Central memory CD8-positive, alpha-beta T cell (primary cell): ENCODE results near the gene LRRC8B.
"Not testable (repeated sequence)": the region's sequence is repeated elsewhere in the genome, so short reads cannot be mapped to it uniquely, and the experiment has no call there.

Experiments
- ATAC-seq: fragments of 150-1000 bp; cut with Tn5 transposase; replicated peaks from 2 replicates; pipeline ENCODE4 v1.10.0; 2022; ENCODE audit warnings: mild to moderate bottlenecking, moderate FRiP score, moderate number of reproducible peaks; ENCODE audit not compliant: poor library complexity, severe bottlenecking; ENCODE audit errors: extremely low read depth
- DNase-seq, 2 donors: peaks; one replicate each; pipeline ENCODE4 v3.0.0; 2021; ENCODE audit warnings: low spot score in 2 of 2
- H3K27ac Mint-ChIP-seq: one replicate; pipeline ENCODE4 v1.8.0; 2022; ENCODE audit warnings: low read depth, mild to moderate bottlenecking, moderate library complexity, mixed read lengths
- H3K27me3 Mint-ChIP-seq: one replicate; pipeline ENCODE4 v1.8.0; 2022; ENCODE audit warnings: mixed read lengths
- H3K36me3 Mint-ChIP-seq: one replicate; pipeline ENCODE4 v1.8.0; 2022; ENCODE audit warnings: mild to moderate bottlenecking, moderate library complexity, mixed read lengths; ENCODE audit not compliant: insufficient read depth
- H3K4me1 Mint-ChIP-seq: one replicate; pipeline ENCODE4 v1.8.0; 2022; ENCODE audit warnings: mixed read lengths
- H3K4me3 Mint-ChIP-seq: one replicate; pipeline ENCODE4 v1.8.0; 2022; ENCODE audit warnings: mild to moderate bottlenecking, moderate library complexity, mixed read lengths
- H3K9me3 Mint-ChIP-seq: one replicate; pipeline ENCODE4 v1.8.0; 2022; ENCODE audit warnings: mixed read lengths

Gene LRRC8B

DNA sequence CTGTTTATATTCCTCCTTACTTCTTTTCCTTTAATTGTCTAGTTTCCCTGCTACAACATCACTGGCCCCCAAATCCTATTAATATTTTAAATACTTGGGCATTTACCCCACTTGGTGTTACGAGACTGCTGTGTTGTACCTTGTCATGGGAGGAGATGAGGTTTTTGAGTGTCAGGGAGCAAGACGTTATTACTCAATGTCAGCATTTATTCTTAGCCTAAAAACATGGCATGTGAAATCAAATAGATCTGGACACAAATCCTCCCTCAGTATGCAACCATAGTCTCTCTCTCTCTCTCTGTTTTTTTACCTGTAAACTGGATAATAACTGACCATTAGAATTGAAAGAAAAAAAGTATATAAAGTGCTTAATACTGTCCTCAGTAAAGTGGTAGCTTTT lies 4.6 kb downstream of the LRRC8B start:
- Mint-ChIP-seq H3K36me3 (peaks cover 15% of the 10 kb centered on the region), H3K27me3 (no peaks in the 10 kb centered on the region), H3K27ac (no peak overlapping the region)

DNA sequence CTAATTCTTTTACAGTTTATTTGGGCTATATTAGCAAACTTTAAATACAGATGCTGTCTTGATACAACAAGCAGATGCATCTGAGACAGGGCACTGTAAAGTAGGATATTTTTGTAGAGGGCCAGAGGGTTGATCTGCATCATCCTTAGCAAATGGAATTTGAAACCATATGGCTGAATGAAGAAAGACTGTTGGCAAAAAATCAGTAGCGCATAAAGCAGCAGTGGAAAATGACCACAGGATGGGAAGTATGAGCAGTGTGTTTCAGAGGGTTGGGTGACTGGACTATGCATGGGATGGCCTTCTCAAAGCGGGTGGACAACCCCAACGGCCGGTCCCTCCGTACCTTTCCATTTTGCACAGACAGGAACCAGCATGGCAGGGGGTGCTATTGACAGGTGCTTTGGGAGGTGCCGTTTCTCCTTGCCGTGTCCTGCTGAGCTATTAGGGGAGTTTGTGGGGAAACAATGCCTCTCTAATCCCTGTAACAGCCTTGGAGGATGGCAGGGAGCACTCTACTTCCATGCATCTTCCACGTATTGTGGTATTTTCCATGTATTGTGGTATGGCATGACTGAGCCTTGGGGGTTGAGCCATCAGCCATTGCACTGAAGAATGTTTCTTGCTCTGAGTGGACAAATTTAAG lies 5.9 kb downstream of the LRRC8B start:
- ATAC-seq (no peak), DNase-seq (no peak)
- H3K4me3 Mint-ChIP-seq, result no peak overlapping the region
- peaks cover 30% of the 10 kb centered on the region for H3K4me1 Mint-ChIP-seq
- H3K9me3 Mint-ChIP-seq, result no peaks in the 10 kb centered on the region
- no peak overlapping the region for H3K27ac Mint-ChIP-seq
- no peaks in the 10 kb centered on the region for H3K27me3 Mint-ChIP-seq
- H3K36me3 Mint-ChIP-seq, result peaks cover 5% of the 10 kb centered on the region

More for the DNA sequence above, 4.6 kb downstream of the LRRC8B start:
- ATAC-seq (no peak), DNase-seq (no peak)
- no peak overlapping the region for H3K4me3 Mint-ChIP-seq
- peaks cover 25% of the 10 kb centered on the region for H3K4me1 Mint-ChIP-seq
- no peaks in the 10 kb centered on the region for H3K9me3 Mint-ChIP-seq

DNA sequence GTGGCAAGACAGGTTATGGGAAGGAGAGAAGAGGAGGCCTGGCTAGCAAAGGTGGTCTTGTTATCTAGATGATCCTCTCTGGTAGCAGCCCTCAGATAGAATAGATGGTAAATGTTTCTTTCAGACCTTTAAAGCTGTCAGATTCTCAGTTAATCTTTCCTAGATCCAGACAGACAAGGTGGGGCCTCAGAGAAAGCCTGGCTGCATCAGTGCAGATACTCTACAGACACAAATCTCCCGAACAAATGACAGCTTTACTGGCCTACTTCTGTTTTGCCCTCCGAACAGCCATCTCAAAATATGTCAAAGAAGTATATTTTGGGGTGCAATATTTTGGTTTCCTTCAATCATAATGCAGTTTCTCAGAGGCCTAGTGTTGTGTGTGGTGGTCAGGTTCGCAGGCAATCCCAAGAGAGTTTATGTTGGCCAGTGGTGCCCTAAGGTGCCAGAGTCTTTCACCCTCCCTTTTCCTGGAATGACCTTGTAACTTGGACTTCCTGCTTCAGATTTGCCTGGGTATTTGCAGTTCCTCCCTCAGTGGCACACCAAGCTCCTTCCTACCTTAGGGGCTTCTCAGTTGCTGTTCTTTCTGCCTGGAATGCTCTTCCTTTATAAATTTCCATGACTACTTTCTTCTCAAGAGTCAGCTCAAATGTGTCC lies 7.0 kb downstream of the LRRC8B start:
- Mint-ChIP-seq H3K4me3 (no peak overlapping the region), H3K36me3 (peaks cover 1% of the 10 kb centered on the region), H3K27ac (no peak overlapping the region), H3K4me1 (peaks cover 36% of the 10 kb centered on the region), H3K27me3 (no peaks in the 10 kb centered on the region), H3K9me3 (no peaks in the 10 kb centered on the region)
- DNase-seq (no peak), ATAC-seq (no peak)

DNA sequence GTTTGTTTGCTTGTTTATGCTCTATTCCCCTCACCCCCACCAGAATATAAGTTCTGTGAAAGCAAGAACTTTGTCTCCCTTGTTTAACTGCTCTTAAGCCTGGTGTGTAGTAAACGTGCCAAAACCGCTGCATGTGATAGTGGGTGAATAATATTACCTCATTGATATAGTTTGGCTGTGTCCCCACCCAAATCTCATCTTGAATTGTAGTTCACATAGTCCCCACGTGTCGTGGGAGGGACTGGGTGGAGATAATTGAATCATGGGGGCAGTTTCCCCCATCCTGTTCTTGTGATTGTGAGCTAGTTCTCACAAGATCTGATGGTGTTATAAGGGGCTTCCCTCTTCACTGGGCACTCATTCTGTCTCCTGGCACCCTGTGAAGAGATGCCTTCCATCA lies 7.6 kb downstream of the LRRC8B start:
- Mint-ChIP-seq H3K36me3 (peaks cover 1% of the 10 kb centered on the region), H3K4me1 (peaks cover 36% of the 10 kb centered on the region), H3K27ac (no peak overlapping the region), H3K9me3 (no peaks in the 10 kb centered on the region), H3K27me3 (no peaks in the 10 kb centered on the region), H3K4me3 (no peak overlapping the region)
- no peak for DNase-seq
- no peak for ATAC-seq

DNA sequence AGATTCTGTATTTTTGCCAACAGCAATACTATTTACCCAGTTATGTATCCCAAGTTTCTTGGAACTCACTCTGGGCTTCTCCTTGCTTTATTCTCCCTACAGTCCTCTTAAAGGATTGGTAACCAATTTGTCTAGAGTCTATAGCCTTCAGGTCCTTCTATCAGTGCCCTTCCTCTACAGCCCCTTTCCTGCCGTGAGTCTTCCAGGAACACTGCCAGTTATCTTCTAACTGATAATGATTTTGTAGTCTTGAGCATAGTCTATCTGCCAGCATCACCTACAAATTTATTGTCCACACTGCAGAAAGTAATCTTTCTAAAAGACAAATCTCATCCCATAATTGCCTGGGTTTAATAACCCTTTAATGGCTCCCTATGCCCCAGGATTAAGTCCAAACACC lies 8.2 kb downstream of the LRRC8B start:
- H3K27me3 Mint-ChIP-seq, result no peaks in the 10 kb centered on the region
- no peaks in the 10 kb centered on the region for H3K9me3 Mint-ChIP-seq
- peaks cover 1% of the 10 kb centered on the region for H3K36me3 Mint-ChIP-seq
- H3K4me1 Mint-ChIP-seq, result peaks cover 38% of the 10 kb centered on the region
- ATAC-seq (no peak), DNase-seq (no peak)
- no peak overlapping the region for H3K4me3 Mint-ChIP-seq
- no peak overlapping the region for H3K27ac Mint-ChIP-seq

DNA sequence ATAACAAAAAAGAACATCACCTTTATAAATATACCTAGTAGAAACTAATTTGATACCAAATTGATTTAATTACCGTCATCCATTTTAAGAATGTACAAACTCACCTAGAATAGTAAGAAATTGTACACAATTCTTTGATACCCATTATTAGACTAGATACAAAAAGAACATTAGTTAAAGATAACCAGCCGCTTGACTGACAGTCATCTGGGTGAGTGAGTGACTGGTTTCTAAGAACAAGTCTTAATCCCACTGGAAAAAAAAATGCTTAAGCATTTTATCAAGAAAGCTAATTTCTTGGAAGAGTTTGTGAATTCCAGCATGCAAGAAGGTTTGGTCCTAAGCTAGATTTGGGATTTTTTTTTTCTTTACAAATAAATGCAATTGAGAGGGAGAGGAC lies 10.9 kb downstream of the LRRC8B start:
- H3K4me1 Mint-ChIP-seq, result peaks cover 47% of the 10 kb centered on the region
- H3K4me3 Mint-ChIP-seq, result no peak overlapping the region
- DNase-seq (no peak), ATAC-seq (no peak)
- no peaks in the 10 kb centered on the region for H3K36me3 Mint-ChIP-seq
- H3K27ac Mint-ChIP-seq, result no peak overlapping the region
- H3K9me3 Mint-ChIP-seq, result no peaks in the 10 kb centered on the region
- H3K27me3 Mint-ChIP-seq, result no peaks in the 10 kb centered on the region

DNA sequence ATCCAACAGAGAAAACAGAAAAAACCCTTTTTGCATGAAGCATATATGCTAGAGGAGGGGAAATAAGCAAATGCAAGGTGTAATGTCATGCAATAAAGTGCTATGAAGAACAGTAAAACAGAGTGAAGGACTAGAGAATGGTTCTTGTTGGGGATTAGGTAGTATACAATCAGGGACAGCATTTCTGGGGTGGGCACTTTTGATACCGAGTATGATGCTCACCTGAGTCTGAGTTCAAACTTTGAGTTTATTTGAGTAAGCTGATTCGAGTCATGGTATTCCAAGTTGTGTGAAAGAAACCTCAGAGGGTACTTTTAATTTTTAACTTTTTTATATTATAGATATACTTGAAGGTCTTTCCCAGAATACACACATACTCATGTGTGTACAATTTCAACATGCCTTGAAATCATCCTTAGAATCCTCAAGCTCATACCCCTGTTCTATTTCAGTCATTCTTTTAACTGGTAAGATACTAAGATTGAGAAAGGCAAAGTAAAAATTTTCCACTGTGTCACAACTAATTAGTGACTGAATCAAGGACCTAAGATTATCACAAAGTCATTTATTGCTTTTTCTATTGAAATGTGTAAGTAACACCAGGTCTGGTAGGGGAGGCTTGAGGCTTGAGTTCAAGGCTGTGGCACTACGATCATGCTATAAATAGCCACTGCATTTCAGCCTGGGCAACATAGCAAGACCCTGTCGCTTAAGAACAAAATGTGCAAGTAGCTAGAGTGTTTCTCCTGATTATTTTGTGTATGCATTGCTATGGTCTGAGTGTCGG lies 12.1 kb downstream of the LRRC8B start:
- no peak overlapping the region for H3K27ac Mint-ChIP-seq

DNA sequence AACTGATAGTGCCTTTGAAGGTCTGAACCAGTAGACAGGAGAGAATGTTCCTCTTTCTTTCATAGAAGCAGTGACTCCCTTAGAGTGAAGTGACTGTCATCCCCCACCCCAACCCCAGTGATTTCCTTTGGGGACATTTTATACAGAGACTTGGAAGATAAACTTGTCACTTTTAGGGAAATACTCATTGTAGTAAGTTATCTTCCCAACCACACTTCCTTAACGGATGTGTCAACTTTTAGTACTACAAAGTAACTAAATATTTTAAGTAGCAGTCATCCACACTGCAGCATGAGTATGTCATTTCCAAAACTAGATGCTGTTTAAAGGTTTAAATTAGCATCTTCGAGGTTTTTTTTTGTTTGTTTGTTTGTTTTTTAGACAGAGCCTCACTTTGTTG lies 13.7 kb downstream of the LRRC8B start:
- Mint-ChIP-seq H3K27ac (no peak overlapping the region), H3K27me3 (no peaks in the 10 kb centered on the region), H3K9me3 (no peaks in the 10 kb centered on the region), H3K4me3 (no peak overlapping the region), H3K4me1 (peaks cover 26% of the 10 kb centered on the region), H3K36me3 (no peaks in the 10 kb centered on the region)
- DNase-seq (no peak), ATAC-seq (no peak)

More for the DNA sequence above, 12.1 kb downstream of the LRRC8B start:
- Mint-ChIP-seq H3K4me3 (no peak overlapping the region), H3K4me1 (peaks cover 42% of the 10 kb centered on the region), H3K9me3 (no peaks in the 10 kb centered on the region), H3K36me3 (no peaks in the 10 kb centered on the region), H3K27me3 (no peaks in the 10 kb centered on the region)
- no peak for DNase-seq
- ATAC-seq, result no peak

DNA sequence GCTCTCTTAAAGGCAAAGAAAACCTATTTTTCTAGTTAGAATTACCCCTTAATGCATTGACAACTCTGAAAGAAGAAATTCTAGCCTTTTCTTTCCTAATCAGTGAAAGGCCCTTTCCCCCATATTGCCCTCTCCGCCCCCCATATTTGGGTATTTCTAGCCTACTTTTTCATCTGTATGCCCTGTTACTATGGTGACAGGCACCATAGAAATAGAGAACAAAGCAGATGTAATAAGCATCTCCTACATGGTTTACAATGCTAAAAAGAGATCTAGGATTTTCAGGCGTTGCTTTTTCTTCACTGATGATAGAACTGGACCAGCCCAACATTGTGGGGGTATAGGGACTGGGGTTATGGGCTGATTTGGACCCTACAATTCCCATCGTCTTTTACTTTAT lies 14.5 kb downstream of the LRRC8B start:
- DNase-seq (no peak), ATAC-seq (no peak)
- Mint-ChIP-seq H3K4me3 (no peak overlapping the region), H3K4me1 (peaks cover 22% of the 10 kb centered on the region), H3K27me3 (no peaks in the 10 kb centered on the region), H3K36me3 (no peaks in the 10 kb centered on the region), H3K27ac (no peak overlapping the region), H3K9me3 (no peaks in the 10 kb centered on the region)

DNA sequence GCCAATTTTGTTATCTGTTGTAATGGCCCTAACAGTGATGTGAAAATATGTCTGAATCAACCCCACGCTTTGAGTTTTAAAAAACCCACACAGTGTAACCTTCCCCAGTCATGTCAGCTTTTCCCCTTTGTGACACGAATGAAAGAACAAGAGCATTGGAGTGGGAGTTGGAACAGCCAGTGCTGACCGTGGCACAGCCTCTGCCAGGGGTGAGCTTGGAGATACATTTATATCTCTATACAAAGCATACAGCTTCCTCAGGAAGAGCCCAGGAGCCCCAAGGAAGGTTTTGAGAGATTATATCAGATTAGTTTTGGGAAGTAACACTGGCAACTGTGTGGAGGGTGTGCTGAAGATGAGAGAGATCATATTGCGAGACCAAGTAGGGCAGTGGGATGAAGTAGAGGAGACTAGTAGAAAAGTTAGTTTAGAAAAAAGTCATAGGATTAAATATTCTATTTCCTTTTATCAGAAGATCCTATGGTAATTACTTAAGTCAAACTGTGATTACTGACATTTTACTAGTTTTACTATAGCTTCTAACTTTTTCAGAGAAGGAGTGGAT lies 15.9 kb downstream of the LRRC8B start:
- no peak for DNase-seq

DNA sequence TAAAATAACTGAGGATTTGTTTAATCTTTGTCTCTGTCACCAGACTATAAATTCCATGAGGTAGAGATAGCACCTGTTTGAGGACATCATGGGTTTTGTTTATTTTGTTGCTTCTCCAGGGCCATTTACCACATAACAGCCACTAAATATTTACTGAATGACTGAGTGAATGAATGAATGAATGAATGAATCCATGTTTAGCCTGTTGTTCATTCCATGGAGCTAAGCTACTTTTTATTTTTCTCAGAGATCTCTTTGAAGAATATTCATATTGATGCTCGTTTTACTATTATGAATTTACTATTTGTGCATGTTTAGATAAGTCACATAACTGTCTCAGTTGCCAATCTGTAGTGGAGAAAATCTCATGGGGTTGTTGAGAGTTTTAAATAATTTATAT lies 17.7 kb downstream of the LRRC8B start:
- H3K27ac Mint-ChIP-seq, result no peak overlapping the region
- H3K4me1 Mint-ChIP-seq, result peaks cover 33% of the 10 kb centered on the region
- no peaks in the 10 kb centered on the region for H3K27me3 Mint-ChIP-seq
- DNase-seq (no peak), ATAC-seq (no peak)
- H3K36me3 Mint-ChIP-seq, result no peaks in the 10 kb centered on the region
- H3K9me3 Mint-ChIP-seq, result no peaks in the 10 kb centered on the region
- no peak overlapping the region for H3K4me3 Mint-ChIP-seq

More for the DNA sequence above, 15.9 kb downstream of the LRRC8B start:
- Mint-ChIP-seq H3K4me3 (no peak overlapping the region), H3K27me3 (no peaks in the 10 kb centered on the region), H3K4me1 (peaks cover 27% of the 10 kb centered on the region), H3K9me3 (no peaks in the 10 kb centered on the region), H3K36me3 (no peaks in the 10 kb centered on the region), H3K27ac (no peak overlapping the region)
- ATAC-seq, result no peak

DNA sequence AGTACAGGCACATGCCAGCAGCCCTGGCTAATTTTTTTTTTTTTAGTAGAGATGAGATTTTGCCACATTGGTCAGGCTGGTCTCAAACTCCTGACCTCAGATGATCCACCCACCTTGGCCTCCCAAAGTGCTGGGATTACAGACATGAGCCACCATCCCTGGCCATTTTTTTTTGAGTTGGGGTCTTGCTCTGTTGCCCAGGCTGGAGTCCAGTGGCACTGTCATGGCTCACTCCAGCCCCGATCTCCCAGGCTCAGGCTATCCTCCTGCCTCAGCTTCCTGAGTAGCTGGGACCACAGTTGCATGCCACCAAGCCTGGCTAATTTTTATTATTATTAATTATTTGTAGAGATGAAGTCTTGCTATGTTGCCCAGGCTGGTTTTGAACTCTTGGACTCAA lies 19.0 kb downstream of the LRRC8B start:
- H3K4me1 Mint-ChIP-seq, result peaks cover 27% of the 10 kb centered on the region
- not testable (repeated sequence) for H3K9me3 Mint-ChIP-seq, ATAC-seq, H3K4me3 Mint-ChIP-seq, H3K27ac Mint-ChIP-seq, DNase-seq, H3K36me3 Mint-ChIP-seq, H3K27me3 Mint-ChIP-seq
